Measurements from ENCODE around the gene WEE1. TPM values are rescaled to one million over a fixed set of nuclear protein-coding genes. Genes with fewer than 3 reads are reported as not detected.

Gene WEE1
- polyA plus RNA-seq, 1 donor from 2014 or later, result 16.0 TPM

DNA sequence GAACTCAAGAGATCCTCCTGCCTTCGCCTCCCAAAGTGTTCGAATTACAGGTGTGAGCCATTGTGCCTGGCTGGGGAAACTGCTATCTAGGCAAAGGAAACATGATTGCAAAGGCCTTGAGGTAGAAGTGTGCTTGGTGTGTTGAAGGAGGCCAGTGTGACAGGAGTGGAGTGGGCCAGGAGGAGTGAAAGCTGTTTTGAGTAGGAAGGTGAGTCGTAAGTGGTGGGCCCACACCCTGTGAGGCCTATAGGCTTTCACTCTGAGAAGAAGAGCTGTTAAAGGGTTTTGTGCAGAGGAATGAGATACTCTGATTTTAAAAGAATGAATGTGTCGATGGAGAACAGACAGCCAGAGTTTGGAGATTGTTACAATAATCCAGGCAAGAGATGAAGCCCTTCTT lies 43.4 kb downstream of the WEE1 start:
- no peaks in the 10 kb centered on the region for H3K9me2 ChIP-seq (ENCODE audit: insufficient read depth, low read length)
- TF ChIP-seq RAD21 (conservative IDR thresholded peaks at IDR 0.05) (no peak), EZH2 (IDR thresholded peaks at IDR 0.05; ENCODE audit: borderline replicate concordance, insufficient read depth, low read length, poor library complexity, severe bottlenecking) (no peak), SMC3 (conservative IDR thresholded peaks at IDR 0.05; ENCODE audit: poor library complexity) (no peak), MXI1 (conservative IDR thresholded peaks at IDR 0.05; ENCODE audit: poor library complexity, severe bottlenecking) (no peak), EP300 (conservative IDR thresholded peaks at IDR 0.05; ENCODE audit: poor library complexity, severe bottlenecking) (no peak), TAF1 (IDR thresholded peaks at IDR 0.05; ENCODE audit: low read depth) (no peak), POLR2AphosphoS5 (IDR thresholded peaks at IDR 0.05) (no peak)
- TF ChIP-seq, protein P1, sequence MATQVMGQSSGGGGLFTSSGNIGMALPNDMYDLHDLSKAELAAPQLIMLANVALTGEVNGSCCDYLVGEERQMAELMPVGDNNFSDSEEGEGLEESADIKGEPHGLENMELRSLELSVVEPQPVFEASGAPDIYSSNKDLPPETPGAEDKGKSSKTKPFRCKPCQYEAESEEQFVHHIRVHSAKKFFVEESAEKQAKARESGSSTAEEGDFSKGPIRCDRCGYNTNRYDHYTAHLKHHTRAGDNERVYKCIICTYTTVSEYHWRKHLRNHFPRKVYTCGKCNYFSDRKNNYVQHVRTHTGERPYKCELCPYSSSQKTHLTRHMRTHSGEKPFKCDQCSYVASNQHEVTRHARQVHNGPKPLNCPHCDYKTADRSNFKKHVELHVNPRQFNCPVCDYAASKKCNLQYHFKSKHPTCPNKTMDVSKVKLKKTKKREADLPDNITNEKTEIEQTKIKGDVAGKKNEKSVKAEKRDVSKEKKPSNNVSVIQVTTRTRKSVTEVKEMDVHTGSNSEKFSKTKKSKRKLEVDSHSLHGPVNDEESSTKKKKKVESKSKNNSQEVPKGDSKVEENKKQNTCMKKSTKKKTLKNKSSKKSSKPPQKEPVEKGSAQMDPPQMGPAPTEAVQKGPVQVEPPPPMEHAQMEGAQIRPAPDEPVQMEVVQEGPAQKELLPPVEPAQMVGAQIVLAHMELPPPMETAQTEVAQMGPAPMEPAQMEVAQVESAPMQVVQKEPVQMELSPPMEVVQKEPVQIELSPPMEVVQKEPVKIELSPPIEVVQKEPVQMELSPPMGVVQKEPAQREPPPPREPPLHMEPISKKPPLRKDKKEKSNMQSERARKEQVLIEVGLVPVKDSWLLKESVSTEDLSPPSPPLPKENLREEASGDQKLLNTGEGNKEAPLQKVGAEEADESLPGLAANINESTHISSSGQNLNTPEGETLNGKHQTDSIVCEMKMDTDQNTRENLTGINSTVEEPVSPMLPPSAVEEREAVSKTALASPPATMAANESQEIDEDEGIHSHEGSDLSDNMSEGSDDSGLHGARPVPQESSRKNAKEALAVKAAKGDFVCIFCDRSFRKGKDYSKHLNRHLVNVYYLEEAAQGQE (IDR thresholded peaks at IDR 0.05; ENCODE audit: borderline replicate concordance), result no peak
- TF ChIP-seq, protein P2, sequence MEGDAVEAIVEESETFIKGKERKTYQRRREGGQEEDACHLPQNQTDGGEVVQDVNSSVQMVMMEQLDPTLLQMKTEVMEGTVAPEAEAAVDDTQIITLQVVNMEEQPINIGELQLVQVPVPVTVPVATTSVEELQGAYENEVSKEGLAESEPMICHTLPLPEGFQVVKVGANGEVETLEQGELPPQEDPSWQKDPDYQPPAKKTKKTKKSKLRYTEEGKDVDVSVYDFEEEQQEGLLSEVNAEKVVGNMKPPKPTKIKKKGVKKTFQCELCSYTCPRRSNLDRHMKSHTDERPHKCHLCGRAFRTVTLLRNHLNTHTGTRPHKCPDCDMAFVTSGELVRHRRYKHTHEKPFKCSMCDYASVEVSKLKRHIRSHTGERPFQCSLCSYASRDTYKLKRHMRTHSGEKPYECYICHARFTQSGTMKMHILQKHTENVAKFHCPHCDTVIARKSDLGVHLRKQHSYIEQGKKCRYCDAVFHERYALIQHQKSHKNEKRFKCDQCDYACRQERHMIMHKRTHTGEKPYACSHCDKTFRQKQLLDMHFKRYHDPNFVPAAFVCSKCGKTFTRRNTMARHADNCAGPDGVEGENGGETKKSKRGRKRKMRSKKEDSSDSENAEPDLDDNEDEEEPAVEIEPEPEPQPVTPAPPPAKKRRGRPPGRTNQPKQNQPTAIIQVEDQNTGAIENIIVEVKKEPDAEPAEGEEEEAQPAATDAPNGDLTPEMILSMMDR (IDR thresholded peaks at IDR 0.05; ENCODE audit: poor library complexity, severe bottlenecking), result no peak
- no peak overlapping the region for H3K4me3 ChIP-seq (ENCODE audit: low read length)
- no peak overlapping the region for H3K9ac ChIP-seq (ENCODE audit: low read length)
- H3K4me2 ChIP-seq (ENCODE audit: low read length), result no peak overlapping the region
- no peaks in the 10 kb centered on the region for H3F3A ChIP-seq (ENCODE audit: insufficient read depth, low read length, poor library complexity, severe bottlenecking)
- no peaks in the 10 kb centered on the region for H4K20me1 ChIP-seq (ENCODE audit: insufficient read depth)
- H3K27ac ChIP-seq (ENCODE audit: low read length), result no peak overlapping the region
- H3K27me3 ChIP-seq (ENCODE audit: insufficient read depth, low read depth, low read length), result peaks cover 14% of the 10 kb centered on the region
- H3K79me2 ChIP-seq (replicated peaks; ENCODE audit: insufficient read depth, low read length), result no peaks in the 10 kb centered on the region
- no peaks in the 10 kb centered on the region for H3K9me3 ChIP-seq (ENCODE audit: low read length)
- H3K36me3 ChIP-seq (ENCODE audit: insufficient read depth, low read length), result no peaks in the 10 kb centered on the region
- no peak overlapping the region for H2AFZ ChIP-seq (ENCODE audit: low read depth, low read length)

DNA sequence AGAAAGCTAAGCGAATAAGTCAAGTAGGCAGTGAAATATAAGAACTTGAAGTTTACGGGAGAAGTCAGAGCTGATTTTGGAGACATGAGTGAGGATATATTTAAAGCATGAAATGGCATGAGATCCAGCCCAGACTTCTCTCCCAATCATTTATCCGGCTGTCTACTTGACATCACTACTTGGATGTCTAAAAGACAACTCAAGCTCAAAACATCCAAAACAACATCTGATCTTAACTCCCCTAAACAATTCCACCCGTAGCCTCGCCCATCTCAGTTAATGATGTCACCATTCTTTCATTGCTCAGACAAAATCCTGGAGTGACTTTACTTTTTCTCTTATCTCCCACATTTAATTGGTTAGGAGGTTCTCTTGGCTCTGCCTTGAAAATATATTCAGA lies 44.5 kb downstream of the WEE1 start:
- Histone ChIP-seq H3F3A (ENCODE audit: insufficient read depth, low read length, poor library complexity, severe bottlenecking) (no peaks in the 10 kb centered on the region), H3K4me3 (ENCODE audit: low read length) (no peak overlapping the region), H3K9ac (ENCODE audit: low read length) (no peak overlapping the region), H3K9me3 (ENCODE audit: low read length) (no peaks in the 10 kb centered on the region), H3K36me3 (ENCODE audit: insufficient read depth, low read length) (no peaks in the 10 kb centered on the region), H4K20me1 (ENCODE audit: insufficient read depth) (no peaks in the 10 kb centered on the region), H3K9me2 (ENCODE audit: insufficient read depth, low read length) (no peaks in the 10 kb centered on the region), H2AFZ (ENCODE audit: low read depth, low read length) (no peak overlapping the region), H3K79me2 (replicated peaks; ENCODE audit: insufficient read depth, low read length) (no peaks in the 10 kb centered on the region), H3K4me2 (ENCODE audit: low read length) (no peak overlapping the region), H3K27ac (ENCODE audit: low read length) (no peak overlapping the region), H3K27me3 (ENCODE audit: insufficient read depth, low read depth, low read length) (peaks cover 14% of the 10 kb centered on the region)
- no peak for TF ChIP-seq TAF1 (IDR thresholded peaks at IDR 0.05; ENCODE audit: low read depth)
- TF ChIP-seq, protein P1 (IDR thresholded peaks at IDR 0.05; ENCODE audit: borderline replicate concordance), result no peak
- TF ChIP-seq MXI1 (conservative IDR thresholded peaks at IDR 0.05; ENCODE audit: poor library complexity, severe bottlenecking), result no peak
- TF ChIP-seq, protein P2 (IDR thresholded peaks at IDR 0.05; ENCODE audit: poor library complexity, severe bottlenecking), result no peak
- TF ChIP-seq SMC3 (conservative IDR thresholded peaks at IDR 0.05; ENCODE audit: poor library complexity), result no peak
- no peak for TF ChIP-seq RAD21 (conservative IDR thresholded peaks at IDR 0.05)
- no peak for TF ChIP-seq POLR2AphosphoS5 (IDR thresholded peaks at IDR 0.05)
- no peak for TF ChIP-seq EZH2 (IDR thresholded peaks at IDR 0.05; ENCODE audit: borderline replicate concordance, insufficient read depth, low read length, poor library complexity, severe bottlenecking)
- no peak for TF ChIP-seq EP300 (conservative IDR thresholded peaks at IDR 0.05; ENCODE audit: poor library complexity, severe bottlenecking)
